Measurements from ENCODE around the gene CBFA2T2.
A peak's percentile ranks its signal among the peaks of the same experiment; 100 is the strongest.

CBFA2T2 gene

GRCh38 chr20:33663161-33664084 is 173.5 kb downstream of the CBFA2T2 start:
- TF ChIP-seq CTCF (IDR thresholded peaks at IDR 0.05; ENCODE audit: low read depth, low read length) = no peak
- H3K4me3 ChIP-seq (ENCODE audit: low read depth, low read length) = peak overlapping the region; percentile 76

- no peak for TF ChIP-seq CTCF (IDR thresholded peaks at IDR 0.05; ENCODE audit: low read depth, low read length)
- peak overlapping the region; percentile 76 for H3K4me3 ChIP-seq (ENCODE audit: low read depth, low read length)
Measured at GRCh38 chr20:33664085-33664761, 174.3 kb downstream of the CBFA2T2 start.

- TF ChIP-seq CTCF (IDR thresholded peaks at IDR 0.05; ENCODE audit: low read depth, low read length) = no peak
- no peak overlapping the region for H3K4me3 ChIP-seq (ENCODE audit: low read depth, low read length)
Measured at GRCh38 chr20:33664762-33665144, 174.9 kb downstream of the CBFA2T2 start.

- TF ChIP-seq CTCF (IDR thresholded peaks at IDR 0.05; ENCODE audit: low read depth, low read length) = no peak
Measured at GRCh38 chr20:33666293-33667244, 176.7 kb downstream of the CBFA2T2 start, which contains the start of gene ACTL10. Gene ACTL10 (plus strand): TSS chr20:33666943. CDS start chr20:33667498, 555 bp downstream.

GRCh38 chr20:33667245-33667675 is 177.4 kb downstream of the CBFA2T2 start:
- H3K4me3 ChIP-seq (ENCODE audit: low read depth, low read length) = peak overlapping the region; percentile 52
- TF ChIP-seq CTCF (IDR thresholded peaks at IDR 0.05; ENCODE audit: low read depth, low read length) = no peak

More at GRCh38 chr20:33666293-33667244, 176.7 kb downstream of the CBFA2T2 start, which contains the start of gene ACTL10:
- peak within 1 kb of the TSS; percentile 52 for H3K4me3 ChIP-seq (ENCODE audit: low read depth, low read length)

- H3K4me3 ChIP-seq (ENCODE audit: low read depth, low read length) = peak overlapping the region; percentile 52
- TF ChIP-seq CTCF (IDR thresholded peaks at IDR 0.05; ENCODE audit: low read depth, low read length) = peak; percentile 90
Measured at GRCh38 chr20:33667676-33668465, 178.0 kb downstream of the CBFA2T2 start.

Measured in WI38 (cell line).